ENCODE data around the gene MAP3K14.

- TF ChIP-seq YY1 (IDR thresholded peaks at IDR 0.05; ENCODE audit: low read depth) (no peak), CEBPB (IDR thresholded peaks at IDR 0.05) (no peak), EGR1 (IDR thresholded peaks at IDR 0.05) (no peak), TCF12 (IDR thresholded peaks at IDR 0.05; ENCODE audit: low read depth) (no peak), EP300 (IDR thresholded peaks at IDR 0.05; ENCODE audit: borderline replicate concordance) (no peak), TAF1 (IDR thresholded peaks at IDR 0.05; ENCODE audit: low read depth) (no peak), NFIC (IDR thresholded peaks at IDR 0.05) (no peak)
- TF ChIP-seq, protein P1, sequence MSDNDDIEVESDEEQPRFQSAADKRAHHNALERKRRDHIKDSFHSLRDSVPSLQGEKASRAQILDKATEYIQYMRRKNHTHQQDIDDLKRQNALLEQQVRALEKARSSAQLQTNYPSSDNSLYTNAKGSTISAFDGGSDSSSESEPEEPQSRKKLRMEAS (IDR thresholded peaks at IDR 0.05), result no peak
- TF ChIP-seq, protein P2, sequence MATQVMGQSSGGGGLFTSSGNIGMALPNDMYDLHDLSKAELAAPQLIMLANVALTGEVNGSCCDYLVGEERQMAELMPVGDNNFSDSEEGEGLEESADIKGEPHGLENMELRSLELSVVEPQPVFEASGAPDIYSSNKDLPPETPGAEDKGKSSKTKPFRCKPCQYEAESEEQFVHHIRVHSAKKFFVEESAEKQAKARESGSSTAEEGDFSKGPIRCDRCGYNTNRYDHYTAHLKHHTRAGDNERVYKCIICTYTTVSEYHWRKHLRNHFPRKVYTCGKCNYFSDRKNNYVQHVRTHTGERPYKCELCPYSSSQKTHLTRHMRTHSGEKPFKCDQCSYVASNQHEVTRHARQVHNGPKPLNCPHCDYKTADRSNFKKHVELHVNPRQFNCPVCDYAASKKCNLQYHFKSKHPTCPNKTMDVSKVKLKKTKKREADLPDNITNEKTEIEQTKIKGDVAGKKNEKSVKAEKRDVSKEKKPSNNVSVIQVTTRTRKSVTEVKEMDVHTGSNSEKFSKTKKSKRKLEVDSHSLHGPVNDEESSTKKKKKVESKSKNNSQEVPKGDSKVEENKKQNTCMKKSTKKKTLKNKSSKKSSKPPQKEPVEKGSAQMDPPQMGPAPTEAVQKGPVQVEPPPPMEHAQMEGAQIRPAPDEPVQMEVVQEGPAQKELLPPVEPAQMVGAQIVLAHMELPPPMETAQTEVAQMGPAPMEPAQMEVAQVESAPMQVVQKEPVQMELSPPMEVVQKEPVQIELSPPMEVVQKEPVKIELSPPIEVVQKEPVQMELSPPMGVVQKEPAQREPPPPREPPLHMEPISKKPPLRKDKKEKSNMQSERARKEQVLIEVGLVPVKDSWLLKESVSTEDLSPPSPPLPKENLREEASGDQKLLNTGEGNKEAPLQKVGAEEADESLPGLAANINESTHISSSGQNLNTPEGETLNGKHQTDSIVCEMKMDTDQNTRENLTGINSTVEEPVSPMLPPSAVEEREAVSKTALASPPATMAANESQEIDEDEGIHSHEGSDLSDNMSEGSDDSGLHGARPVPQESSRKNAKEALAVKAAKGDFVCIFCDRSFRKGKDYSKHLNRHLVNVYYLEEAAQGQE (IDR thresholded peaks at IDR 0.05; ENCODE audit: low read depth), result no peak
Measured at GRCh38 chr17:45244725-45245656, 71.8 kb downstream of the MAP3K14 start.

Measured in Ishikawa (cell line).